GM23338 (cell line): ENCODE measurements around the gene CUEDC2. TPM values are rescaled to one million over a fixed set of nuclear protein-coding genes. Genes with fewer than 3 reads are reported as not detected.

Source experiments
- ATAC-seq: fragments of 200-7000 bp; cut with Tn5 transposase; 3 replicates; pipeline ENCODE4 v1.9.1; 2020
- DNase-seq: peaks from one replicate; pipeline ENCODE4 v3.0.0-alpha.2; 2015; ENCODE audit warnings: low spot score
- H2AFZ ChIP-seq: fragments of 200-600 bp; sonication (generic); 2 replicates; pipeline ENCODE4 v1.8.0; 2016; ENCODE audit warnings: antibody characterized with exemption, mild to moderate bottlenecking, moderate library complexity
- H3F3A ChIP-seq: fragments of 200-600 bp; sonication (generic); replicated peaks from 2 replicates; pipeline ENCODE4 v1.8.0; 2017; ENCODE audit warnings: antibody characterized with exemption, mixed run types, low read depth
- H3K27ac ChIP-seq: fragments of 200-600 bp; sonication (generic); 2 replicates; pipeline ENCODE4 v1.6.1; 2016; ENCODE audit warnings: low read depth
- H3K27me3 ChIP-seq: fragments of 200-600 bp; sonication (generic); 2 replicates; pipeline ENCODE4 v1.8.0; 2016; ENCODE audit warnings: mild to moderate bottlenecking, mixed run types, moderate library complexity; ENCODE audit not compliant: insufficient read depth
- H3K36me3 ChIP-seq: fragments of 200-600 bp; sonication (generic); 2 replicates; pipeline ENCODE4 v1.8.0; 2016; ENCODE audit warnings: mild to moderate bottlenecking; ENCODE audit not compliant: insufficient read depth
- H3K4me1 ChIP-seq: fragments of 200-600 bp; sonication (generic); 2 replicates; pipeline ENCODE4 v1.8.0; 2016; ENCODE audit warnings: mild to moderate bottlenecking, moderate library complexity; ENCODE audit not compliant: insufficient read depth
- H3K4me2 ChIP-seq: fragments of 200-600 bp; sonication (generic); 2 replicates; pipeline ENCODE4 v1.7.1; 2017; ENCODE audit warnings: mixed run types
- H3K4me3 ChIP-seq: fragments of 200-600 bp; sonication (generic); 2 replicates; pipeline ENCODE4 v1.6.1; 2016; ENCODE audit warnings: mixed run types
- H3K79me2 ChIP-seq: fragments of 200-600 bp; sonication (generic); replicated peaks from 2 replicates; pipeline ENCODE4 v1.8.0; 2017; ENCODE audit warnings: mild to moderate bottlenecking; ENCODE audit not compliant: insufficient read depth
- H3K9me2 ChIP-seq: fragments of 200-600 bp; sonication (generic); 2 replicates; pipeline ENCODE4 v1.8.0; 2017; ENCODE audit not compliant: insufficient read depth
- H4K20me1 ChIP-seq: fragments of 200-600 bp; sonication (generic); replicated peaks from 2 replicates; pipeline ENCODE4 v1.8.0; 2017; ENCODE audit warnings: mild to moderate bottlenecking; ENCODE audit not compliant: insufficient read depth
- H3K27ac Mint-ChIP-seq: 2 replicates; pipeline ENCODE4 v1.8.0; 2020; ENCODE audit warnings: inconsistent platforms, mild to moderate bottlenecking, moderate library complexity, mixed read lengths
- H3K27me3 Mint-ChIP-seq: 3 replicates; pipeline ENCODE4 v1.8.0; 2022; ENCODE audit warnings: low read depth, mild to moderate bottlenecking, moderate library complexity, mixed read lengths, inconsistent platforms; ENCODE audit not compliant: insufficient read depth, poor library complexity
- H3K36me3 Mint-ChIP-seq: 3 replicates; pipeline ENCODE4 v1.8.0; 2021; ENCODE audit warnings: low read depth, mild to moderate bottlenecking, inconsistent platforms, moderate library complexity, mixed read lengths
- H3K4me1 Mint-ChIP-seq: 3 replicates; pipeline ENCODE4 v1.8.0; 2020; ENCODE audit warnings: mild to moderate bottlenecking, inconsistent platforms, mixed read lengths
- H3K4me3 Mint-ChIP-seq: 3 replicates; pipeline ENCODE4 v1.8.0; 2021; ENCODE audit warnings: moderate library complexity, mild to moderate bottlenecking, inconsistent platforms, mixed read lengths
- H3K9me3 Mint-ChIP-seq: 3 replicates; pipeline ENCODE4 v1.8.0; 2020; ENCODE audit warnings: moderate library complexity, mild to moderate bottlenecking, inconsistent platforms, mixed read lengths
- CREB1 ChIP-seq: fragments of 250-450 bp; sonication (Bioruptor Pico); IDR thresholded peaks from 2 replicates; pipeline ENCODE4 v1.5.0; 2020; ENCODE audit warnings: low read depth, mild to moderate bottlenecking, moderate library complexity
- CTCF ChIP-seq, 2 experiments: fragments of 200-600 bp in 1 of 2; sonication (generic) in 1 of 2; conservative IDR thresholded peaks; 2 replicates each; pipeline versions ENCODE4 v1.5.1 to v1.6.1; 2016 to 2017; ENCODE audit warnings: antibody characterized with exemption in 2 of 2, low read depth in 2 of 2, mild to moderate bottlenecking in 2 of 2, moderate library complexity in 1 of 2
- EZH2phosphoT487 ChIP-seq: fragments of 200-600 bp; sonication (generic); IDR thresholded peaks from one replicate; pipeline ENCODE4 v1.8.1; 2018; ENCODE audit warnings: antibody characterized with exemption; ENCODE audit not compliant: unreplicated experiment
- NANOG ChIP-seq: IDR thresholded peaks from 2 replicates; pipeline ENCODE4 v1.6.1; 2016; ENCODE audit warnings: antibody characterized with exemption, borderline replicate concordance
- POLR2AphosphoS5 ChIP-seq: IDR thresholded peaks from 2 replicates; pipeline ENCODE4 v1.6.1; 2016; ENCODE audit warnings: antibody characterized with exemption, low read depth
- REST ChIP-seq: IDR thresholded peaks from one replicate; pipeline ENCODE4 v1.6.1; 2018; ENCODE audit warnings: antibody characterized with exemption; ENCODE audit not compliant: unreplicated experiment
- STAT1 ChIP-seq: IDR thresholded peaks from one replicate; pipeline ENCODE4 v1.6.1; 2016; ENCODE audit warnings: antibody characterized with exemption; ENCODE audit not compliant: unreplicated experiment
- polyA plus RNA-seq: library from polyadenylated mRNA; unstranded; fragments of >200 nt; fragmentation: Nextera tagmentation; extraction: Ambion mirVana; gene quantifications from 2 replicates; pipeline ENCODE4 v1.2.1, GENCODE V29; 2016
- total RNA-seq: library from RNA; depleted of rRNA; stranded (reverse); fragments of >200 nt; shearing (Covaris generic); gene quantifications from 2 replicates; pipeline ENCODE4 v1.2.3, GENCODE V29; 2014
- TF ChIP-seq, protein P1 (sequence below): IDR thresholded peaks from 2 replicates; pipeline ENCODE4 v1.6.1; 2016; ENCODE audit warnings: antibody characterized with exemption

CUEDC2 gene
- total and polyA plus RNA-seq, 2 experiments from 2014 or later = 39.2 to 47.3 TPM

GRCh38 chr10:102450374-102451104 is 18.2 kb upstream of the CUEDC2 start:
- peaks cover 11% of the 10 kb centered on the region for H4K20me1 ChIP-seq
- no peaks in the 10 kb centered on the region; the same call in 2 of the 3 replicates for H3K9me3 Mint-ChIP-seq
- peaks cover 6% of the 10 kb centered on the region; the same call in 1 of the 2 replicates for H3K36me3 ChIP-seq
- H3K9me2 ChIP-seq = no peaks in the 10 kb centered on the region
- peak overlapping the region; percentile 97 for H3K4me3 ChIP-seq
- ATAC-seq (peak; percentile 74), DNase-seq (peak; percentile 89)
- H3K27me3 Mint-ChIP-seq = peaks cover 22% of the 10 kb centered on the region
- TF ChIP-seq, protein P1, sequence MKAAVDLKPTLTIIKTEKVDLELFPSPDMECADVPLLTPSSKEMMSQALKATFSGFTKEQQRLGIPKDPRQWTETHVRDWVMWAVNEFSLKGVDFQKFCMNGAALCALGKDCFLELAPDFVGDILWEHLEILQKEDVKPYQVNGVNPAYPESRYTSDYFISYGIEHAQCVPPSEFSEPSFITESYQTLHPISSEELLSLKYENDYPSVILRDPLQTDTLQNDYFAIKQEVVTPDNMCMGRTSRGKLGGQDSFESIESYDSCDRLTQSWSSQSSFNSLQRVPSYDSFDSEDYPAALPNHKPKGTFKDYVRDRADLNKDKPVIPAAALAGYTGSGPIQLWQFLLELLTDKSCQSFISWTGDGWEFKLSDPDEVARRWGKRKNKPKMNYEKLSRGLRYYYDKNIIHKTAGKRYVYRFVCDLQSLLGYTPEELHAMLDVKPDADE = 0 out of 2 replicates have a peak, but pooled peaks have one; percentile 15
- TF ChIP-seq EZH2phosphoT487 (no peak), NANOG (no peak), STAT1 (no peak), CREB1 (CRISPR knock-in tag) (peak; percentile 50; the same call in 1 of the 2 replicates)
- H3K4me2 ChIP-seq = peak overlapping the region; percentile 99
- H3K36me3 Mint-ChIP-seq = peaks cover 26% of the 10 kb centered on the region
- peaks cover 44% of the 10 kb centered on the region for H3K4me1 ChIP-seq
- H3K27ac ChIP-seq = peak overlapping the region; percentile 90; the same call in 1 of the 2 replicates
- H3K4me1 Mint-ChIP-seq = peaks cover 44% of the 10 kb centered on the region
- H3K4me3 Mint-ChIP-seq = peak overlapping the region; percentile 93
- no peaks in the 10 kb centered on the region for H3K27me3 ChIP-seq
- H3K79me2 ChIP-seq = peaks cover 33% of the 10 kb centered on the region
- peaks cover 35% of the 10 kb centered on the region for H3F3A ChIP-seq
- H3K27ac Mint-ChIP-seq = peak overlapping the region; percentile 94
- H2AFZ ChIP-seq = peak overlapping the region; percentile 74; the same call in 1 of the 2 replicates

GRCh38 chr10:102450124-102450373 is 17.7 kb upstream of the CUEDC2 start:
- H3K4me2 ChIP-seq = peak overlapping the region; percentile 99
- H3K4me1 ChIP-seq = peaks cover 39% of the 10 kb centered on the region
- H3K79me2 ChIP-seq = peaks cover 33% of the 10 kb centered on the region
- Mint-ChIP-seq H3K4me1 (peaks cover 39% of the 10 kb centered on the region), H3K36me3 (peaks cover 21% of the 10 kb centered on the region), H3K27ac (peak overlapping the region; percentile 94), H3K27me3 (peaks cover 22% of the 10 kb centered on the region), H3K9me3 (no peaks in the 10 kb centered on the region; the same call in 2 of the 3 replicates), H3K4me3 (peak overlapping the region; percentile 93)
- peak overlapping the region; percentile 90; the same call in 1 of the 2 replicates for H3K27ac ChIP-seq
- H3K27me3 ChIP-seq = no peaks in the 10 kb centered on the region
- H3K9me2 ChIP-seq = no peaks in the 10 kb centered on the region
- H2AFZ ChIP-seq = peak overlapping the region; percentile 74; the same call in 1 of the 2 replicates
- peak overlapping the region; percentile 97 for H3K4me3 ChIP-seq
- H3F3A ChIP-seq = peaks cover 32% of the 10 kb centered on the region
- peaks cover 11% of the 10 kb centered on the region for H4K20me1 ChIP-seq
- H3K36me3 ChIP-seq = peaks cover 4% of the 10 kb centered on the region; the same call in 1 of the 2 replicates
- ATAC-seq (no peak), DNase-seq (no peak)
- no peak for TF ChIP-seq REST
- no peak for TF ChIP-seq NANOG
- no peak for TF ChIP-seq CTCF (conservative IDR thresholded peaks at IDR 0.05; ENCODE audit: low read depth in 2 of 2)
- no peak for TF ChIP-seq EZH2phosphoT487
- no peak for TF ChIP-seq STAT1
- TF ChIP-seq CREB1 (CRISPR knock-in tag) = no peak
- TF ChIP-seq POLR2AphosphoS5 = no peak
